Kidney (tissue), 14 donors: Measurements from ENCODE around the gene JMJD1C. TPM values are rescaled to one million over a fixed set of nuclear protein-coding genes. Genes with fewer than 3 reads are reported as not detected.

ENCODE experiments used
- DNase-seq, 5 donors: peaks; one replicate each; pipeline ENCODE4 v3.0.0-alpha.2; 2013 to 2020
- FAIRE-seq: peaks from 2 replicates; lab custom pipeline; 2012; peaks lifted over from hg19 to GRCh38; lab: Jason Lieb, UNC
- H3K27ac ChIP-seq, 2 donors: one replicate each; pipeline ENCODE4 v1.7.0; 2013; ENCODE audit warnings: low read depth in 2 of 2, low read length in 2 of 2, inconsistent platforms in 1 of 2
- H3K27me3 ChIP-seq: one replicate; pipeline ENCODE4 v1.7.1; 2013; ENCODE audit warnings: low read length, inconsistent platforms; ENCODE audit not compliant: control insufficient read depth, insufficient read depth
- H3K36me3 ChIP-seq, 3 donors: one replicate each; pipeline versions ENCODE4 v1.7.0 to v1.7.1; 2013; ENCODE audit warnings: low read length in 3 of 3, control low read depth in 1 of 3, inconsistent platforms in 1 of 3; ENCODE audit not compliant: insufficient read depth in 3 of 3, control insufficient read depth in 2 of 3
- H3K4me1 ChIP-seq, 3 donors: one replicate each; pipeline versions ENCODE4 v1.7.0 to v1.7.1; 2013; ENCODE audit warnings: low read length in 3 of 3, inconsistent platforms in 1 of 3, low read depth in 1 of 3; ENCODE audit not compliant: control insufficient read depth in 2 of 3, insufficient read depth in 2 of 3
- H3K4me3 ChIP-seq, 3 donors: one replicate each; pipeline versions ENCODE4 v1.7.0 to v1.8.1; 2013; ENCODE audit warnings: low read length in 3 of 3, control low read depth in 1 of 3, inconsistent platforms in 1 of 3
- H3K9ac ChIP-seq, 3 donors: one replicate each; pipeline versions ENCODE4 v1.7.0 to v1.7.1; 2013; ENCODE audit warnings: low read length in 3 of 3, control low read depth in 1 of 3, inconsistent platforms in 1 of 3
- H3K9me3 ChIP-seq, 3 donors: one replicate each; pipeline versions ENCODE4 v1.7.0 to v1.7.1; 2013; ENCODE audit warnings: low read length in 3 of 3, control low read depth in 1 of 3, inconsistent platforms in 1 of 3; ENCODE audit not compliant: control insufficient read depth in 2 of 3, insufficient read depth in 1 of 3
- intact Hi-C: fragments of 100-400 bp; cut with DNase I; formaldehyde crosslinking; loops from one replicate; pipeline ENCODE4 v1.11.1; 2022
- polyA plus RNA-seq: library from polyadenylated mRNA; stranded (reverse); fragments of 350-450 nt; fragmentation: Illumina TruSeq; extraction: RNeasy Lipid Tissue Mini Kit (QIAGEN cat#74804); gene quantifications from one replicate; pipeline ENCODE4 v1.2.3, GENCODE V29; 2014; ENCODE audit warnings: low read depth, low replicate concordance; ENCODE audit not compliant: insufficient read depth
- total RNA-seq: library from RNA; stranded (reverse); fragmentation: NEBNext Ultra II Directional; extraction: Animal tissue kit (Norgen Biotek cat#: 25700); gene quantifications from one replicate; pipeline ENCODE4 v1.2.1, GENCODE V29; 2021
- TF ChIP-seq, protein P1 (sequence below): IDR thresholded peaks from 3 replicates; pipeline ENCODE4 v1.5.1; 2012; ENCODE audit warnings: mild to moderate bottlenecking, moderate library complexity, borderline replicate concordance; ENCODE audit not compliant: insufficient read depth; ENCODE audit errors: extremely low read depth
- donor health status: control.
- donor health status: control.
- donor health status: control.
- donor health status: control.
- donor health status: control.
- donor health status: DM: yes; HTN: yes; CAD: no.
- donor health status: Normal renal cell carcinoma (clear cell type).

JMJD1C gene
- total and polyA plus RNA-seq, 2 donors from 2014 or later = 18.9 to 92.9 TPM

DNA sequence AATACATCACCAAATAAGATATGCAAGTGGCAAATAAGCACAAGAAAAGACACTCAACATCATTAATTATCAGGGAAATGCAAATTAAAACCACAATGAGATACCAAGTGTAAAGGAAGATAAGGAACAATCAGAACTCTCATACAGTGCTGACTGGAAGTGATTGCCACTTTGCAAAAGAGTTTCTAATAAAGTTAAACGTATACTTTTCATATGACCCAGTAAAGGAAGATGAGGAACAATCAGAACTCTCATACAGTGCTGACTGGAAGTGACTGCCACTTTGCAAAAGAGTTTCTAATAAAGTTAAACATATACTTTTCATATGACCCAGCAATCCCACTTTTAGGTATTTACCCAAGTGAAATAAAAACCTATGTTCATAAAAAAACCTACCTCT, 12.2 kb upstream of the JMJD1C start:
- DNase-seq = no peak
- Histone ChIP-seq H3K4me1 (no peaks in the 10 kb centered on the region), H3K27me3 (no peaks in the 10 kb centered on the region), H3K36me3 (no peaks in the 10 kb centered on the region), H3K27ac (no peak overlapping the region), H3K4me3 (no peak overlapping the region), H3K9me3 (no peaks in the 10 kb centered on the region), H3K9ac (no peak overlapping the region)
- intact Hi-C loops = no loop called here
- TF ChIP-seq, protein P1, sequence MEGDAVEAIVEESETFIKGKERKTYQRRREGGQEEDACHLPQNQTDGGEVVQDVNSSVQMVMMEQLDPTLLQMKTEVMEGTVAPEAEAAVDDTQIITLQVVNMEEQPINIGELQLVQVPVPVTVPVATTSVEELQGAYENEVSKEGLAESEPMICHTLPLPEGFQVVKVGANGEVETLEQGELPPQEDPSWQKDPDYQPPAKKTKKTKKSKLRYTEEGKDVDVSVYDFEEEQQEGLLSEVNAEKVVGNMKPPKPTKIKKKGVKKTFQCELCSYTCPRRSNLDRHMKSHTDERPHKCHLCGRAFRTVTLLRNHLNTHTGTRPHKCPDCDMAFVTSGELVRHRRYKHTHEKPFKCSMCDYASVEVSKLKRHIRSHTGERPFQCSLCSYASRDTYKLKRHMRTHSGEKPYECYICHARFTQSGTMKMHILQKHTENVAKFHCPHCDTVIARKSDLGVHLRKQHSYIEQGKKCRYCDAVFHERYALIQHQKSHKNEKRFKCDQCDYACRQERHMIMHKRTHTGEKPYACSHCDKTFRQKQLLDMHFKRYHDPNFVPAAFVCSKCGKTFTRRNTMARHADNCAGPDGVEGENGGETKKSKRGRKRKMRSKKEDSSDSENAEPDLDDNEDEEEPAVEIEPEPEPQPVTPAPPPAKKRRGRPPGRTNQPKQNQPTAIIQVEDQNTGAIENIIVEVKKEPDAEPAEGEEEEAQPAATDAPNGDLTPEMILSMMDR = no peak
- FAIRE-seq = no peak

DNA sequence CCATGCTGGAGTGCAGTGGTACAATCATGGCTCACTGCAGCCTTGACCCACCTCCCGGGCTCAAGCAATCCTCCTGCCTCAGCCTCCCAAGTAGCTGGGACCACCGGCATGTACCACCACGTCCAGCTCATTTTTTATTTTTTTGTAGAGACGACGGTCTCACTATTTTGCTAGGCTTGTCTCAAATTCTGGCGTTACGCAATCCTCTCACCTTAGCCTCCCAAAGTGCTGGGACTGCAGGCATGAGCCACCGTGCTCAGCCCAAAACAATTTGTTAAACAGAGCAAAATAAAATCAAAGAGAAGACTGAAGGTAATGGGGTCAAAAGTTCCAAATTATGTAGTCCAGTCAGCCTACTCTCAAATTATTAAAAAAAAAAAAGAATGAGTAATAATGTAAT, 8.7 kb upstream of the JMJD1C start:
- Histone ChIP-seq H3K27me3 (no peaks in the 10 kb centered on the region), H3K4me3 (no peak overlapping the region), H3K4me1 (peaks cover 0 to 5% (median 0%) of the 10 kb centered on the region in 3 donors), H3K27ac (no peak overlapping the region), H3K9me3 (no peaks in the 10 kb centered on the region), H3K9ac (no peak overlapping the region), H3K36me3 (no peaks in the 10 kb centered on the region)
- no peak for FAIRE-seq
- TF ChIP-seq, protein P1 = no peak
- no peak for DNase-seq
- intact Hi-C loops = no loop called here

GRCh38 chr10:63470928-63471327, 5.2 kb upstream of the JMJD1C start:
- Histone ChIP-seq H3K4me1 (peaks cover 0 to 5% (median 0%) of the 10 kb centered on the region in 3 donors), H3K27ac (no peak overlapping the region), H3K9ac (no peak overlapping the region), H3K27me3 (no peaks in the 10 kb centered on the region), H3K9me3 (no peaks in the 10 kb centered on the region), H3K4me3 (no peak overlapping the region), H3K36me3 (no peaks in the 10 kb centered on the region)
- TF ChIP-seq, protein P1 = no peak
- no peak for DNase-seq
- intact Hi-C loops = no loop called here
- FAIRE-seq = no peak

- no peak overlapping the region for H3K9ac ChIP-seq
- FAIRE-seq = no peak
- TF ChIP-seq, protein P1 = no peak
- no peak for DNase-seq
- H3K27ac ChIP-seq = no peak overlapping the region
- H3K4me3 ChIP-seq = no peak overlapping the region
- peaks cover 0 to 5% (median 4%) of the 10 kb centered on the region in 3 donors for H3K4me1 ChIP-seq
- intact Hi-C loops = no loop called here
- no peaks in the 10 kb centered on the region for H3K9me3 ChIP-seq
- no peaks in the 10 kb centered on the region for H3K36me3 ChIP-seq
- no peaks in the 10 kb centered on the region for H3K27me3 ChIP-seq
Measured at GRCh38 chr10:63468947-63469346, 3.2 kb upstream of the JMJD1C start.
